Lower leg skin (tissue), 3 donors: Measurements from ENCODE around the gene TCF20.

Experiments
- CTCF ChIP-seq, 3 donors: fragments of 450-650 bp; IDR thresholded peaks; one replicate each; pipeline ENCODE4 v1.5.1; 2016; ENCODE audit warnings: antibody characterized with exemption in 3 of 3, mild to moderate bottlenecking in 3 of 3, moderate library complexity in 2 of 3
- POLR2A ChIP-seq, 2 donors: fragments of 450-650 bp; IDR thresholded peaks; one replicate each; pipeline ENCODE4 v1.6.1; 2016 to 2017; ENCODE audit warnings: antibody characterized with exemption in 2 of 2, mild to moderate bottlenecking in 1 of 2, moderate library complexity in 1 of 2

GRCh38 chr22:42271906-42272305 lies 1.5 kb upstream of the TCF20 start:
- no peak for TF ChIP-seq CTCF (IDR thresholded peaks at IDR 0.05)
- no peak for TF ChIP-seq POLR2A (IDR thresholded peaks at IDR 0.05)
